Measurements from ENCODE around the gene CYP2C19.
"Not testable (repeated sequence)": the region's sequence is repeated elsewhere in the genome, so short reads cannot be mapped to it uniquely, and the experiment has no call there.

GRCh38 chr10:94898414-94898813 lies 135.9 kb downstream of the CYP2C19 start:
- TF ChIP-seq CTCF (optimal IDR thresholded peaks at IDR 0.05 in 1 of 3, IDR thresholded peaks at IDR 0.05 in 1 of 3, conservative IDR thresholded peaks at IDR 0.05 in 1 of 3; ENCODE audit: extremely low read depth in 1 of 3, insufficient read depth in 2 of 3, low read length in 3 of 3); EZH2 (IDR thresholded peaks at IDR 0.05; ENCODE audit: low read length): not testable (repeated sequence)

All from keratinocyte (primary cell).